Measurements from ENCODE around the gene ITGAL. TPM values are rescaled to one million over a fixed set of nuclear protein-coding genes. Genes with fewer than 3 reads are reported as not detected.

The ITGAL gene
- total RNA-seq, 2 donors from 2014 or later = not detected

DNA sequence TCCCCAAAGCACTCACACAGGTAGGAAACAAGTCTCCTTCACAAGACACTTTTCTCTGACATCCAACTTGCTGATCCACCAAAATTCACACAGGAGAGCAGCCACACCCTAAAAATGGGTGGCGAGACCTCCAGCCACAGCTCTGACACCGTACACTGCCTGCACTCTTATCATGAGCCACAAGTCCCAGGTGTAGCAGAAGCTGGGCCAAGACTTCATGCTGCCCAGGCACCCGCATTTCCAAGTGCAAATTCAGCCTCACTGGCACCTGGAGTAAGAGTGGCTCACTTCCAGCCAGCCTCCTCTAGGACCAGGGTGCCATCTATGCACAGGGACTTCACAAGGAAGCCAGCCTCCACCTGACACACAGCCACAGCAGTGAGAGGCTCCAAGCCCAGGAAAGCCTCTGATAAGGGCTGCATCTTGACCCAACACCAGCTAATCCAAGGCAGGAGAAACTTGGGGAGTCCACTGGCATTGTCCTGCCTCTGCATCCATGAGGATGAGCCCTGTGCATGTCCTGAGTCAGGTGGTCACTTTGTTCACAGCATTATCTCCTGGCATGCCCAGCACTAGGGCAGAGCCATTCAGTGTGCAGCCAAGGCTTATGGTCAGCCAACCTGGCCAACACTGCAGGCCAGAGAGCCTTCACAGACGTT lies 56.4 kb downstream of the ITGAL start:
- Histone ChIP-seq H3K27ac (ENCODE audit: low read depth, low read length) (no peak overlapping the region), H3K4me3 (ENCODE audit: low read length) (no peak overlapping the region), H3K9me3 (ENCODE audit: control insufficient read depth, low read length) (no peaks in the 10 kb centered on the region), H3K4me1 (ENCODE audit: control insufficient read depth, insufficient read depth, low read length) (peaks cover 9% of the 10 kb centered on the region), H3K9ac (ENCODE audit: extremely low read depth, low read length, poor library complexity, severe bottlenecking) (no peak overlapping the region), H3K36me3 (ENCODE audit: control insufficient read depth, insufficient read depth, low read length) (peaks cover 25% of the 10 kb centered on the region), H3K27me3 (ENCODE audit: control insufficient read depth, insufficient read depth, low read length, poor library complexity, severe bottlenecking) (no peaks in the 10 kb centered on the region)
- WGBS, 2 experiments (ENCODE audit: insufficient coverage in 1 of 2, insufficient read length in 1 of 2) = 92 to 98% methylated on average over 4 of the region's 4 CpGs
- Mint-ChIP-seq H3K27me3 (ENCODE audit: insufficient read depth) (no peaks in the 10 kb centered on the region), H3K4me3 (no peak overlapping the region), H3K4me1 (peaks cover 23% of the 10 kb centered on the region), H3K9me3 (no peaks in the 10 kb centered on the region), H3K27ac (peak overlapping the region; percentile 44), H3K36me3 (ENCODE audit: low read depth) (peaks cover 29% of the 10 kb centered on the region)
- DNase-seq = no peak
- no peak for TF ChIP-seq CTCF (conservative IDR thresholded peaks at IDR 0.05)

- H3K9me3 ChIP-seq (ENCODE audit: control insufficient read depth, low read length) = no peaks in the 10 kb centered on the region
- TF ChIP-seq CTCF (conservative IDR thresholded peaks at IDR 0.05) = no peak
- Mint-ChIP-seq H3K9me3 (no peaks in the 10 kb centered on the region), H3K4me1 (peaks cover 28% of the 10 kb centered on the region), H3K27ac (no peak overlapping the region), H3K36me3 (ENCODE audit: low read depth) (peaks cover 23% of the 10 kb centered on the region), H3K27me3 (ENCODE audit: insufficient read depth) (no peaks in the 10 kb centered on the region), H3K4me3 (no peak overlapping the region)
- DNase-seq = no peak
- 91 to 95% methylated on average over 5 to 13 of the region's 13 CpGs for WGBS, 2 experiments (ENCODE audit: insufficient coverage in 1 of 2, insufficient read length in 1 of 2)
- H3K27me3 ChIP-seq (ENCODE audit: control insufficient read depth, insufficient read depth, low read length, poor library complexity, severe bottlenecking) = no peaks in the 10 kb centered on the region
- H3K4me1 ChIP-seq (ENCODE audit: control insufficient read depth, insufficient read depth, low read length) = peaks cover 9% of the 10 kb centered on the region
- H3K9ac ChIP-seq (ENCODE audit: extremely low read depth, low read length, poor library complexity, severe bottlenecking) = no peak overlapping the region
- H3K36me3 ChIP-seq (ENCODE audit: control insufficient read depth, insufficient read depth, low read length) = peaks cover 20% of the 10 kb centered on the region
- no peak overlapping the region for H3K27ac ChIP-seq (ENCODE audit: low read depth, low read length)
- H3K4me3 ChIP-seq (ENCODE audit: low read length) = no peak overlapping the region
Observed at GRCh38 chr16:30530163-30531037, 57.9 kb downstream of the ITGAL start.

DNA sequence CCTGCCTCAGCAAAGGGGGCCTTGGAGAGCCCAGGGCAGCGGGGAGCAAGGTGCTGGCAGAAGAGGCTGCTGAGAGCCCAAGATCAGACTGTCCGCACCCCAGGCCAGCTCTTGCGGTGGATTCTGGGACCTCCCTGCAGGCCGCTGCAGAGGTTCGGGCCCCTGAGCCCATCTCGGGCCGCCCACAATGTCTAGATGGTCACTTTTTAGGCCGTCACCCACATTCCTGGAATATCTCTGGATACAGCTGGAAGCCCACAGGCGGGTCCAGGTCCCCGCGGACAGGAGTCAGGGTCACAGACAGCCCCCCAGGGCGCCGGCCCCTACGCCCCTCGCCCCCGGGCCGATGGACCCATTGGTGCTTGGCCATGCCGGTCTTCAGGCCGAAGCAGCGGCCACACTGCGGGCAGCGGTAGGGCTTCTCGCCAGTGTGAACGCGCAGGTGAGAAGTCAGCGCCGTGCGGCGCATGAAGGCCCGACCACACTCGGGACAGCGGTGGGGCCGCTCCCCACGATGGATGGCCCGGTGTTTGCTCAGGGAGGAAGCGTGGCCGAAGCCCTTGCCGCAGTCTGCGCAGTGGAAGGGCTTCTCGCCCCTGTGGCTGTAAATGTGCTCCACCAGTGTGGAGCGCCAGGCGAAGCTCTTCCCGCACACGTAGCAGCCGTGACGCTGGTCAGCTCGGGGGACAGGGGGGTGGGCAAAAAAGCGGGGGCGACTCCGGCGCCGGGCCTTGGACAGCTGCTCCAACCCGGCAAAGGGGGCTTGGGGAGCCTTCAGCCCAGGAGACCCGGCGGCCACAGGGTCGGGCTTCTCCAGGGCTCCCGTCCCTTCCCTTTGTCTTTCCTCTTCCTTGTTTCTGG lies 60.0 kb downstream of the ITGAL start:
- no peak for TF ChIP-seq CTCF (conservative IDR thresholded peaks at IDR 0.05)
- Histone ChIP-seq H3K27ac (ENCODE audit: low read depth, low read length) (no peak overlapping the region), H3K27me3 (ENCODE audit: control insufficient read depth, insufficient read depth, low read length, poor library complexity, severe bottlenecking) (no peaks in the 10 kb centered on the region), H3K9me3 (ENCODE audit: control insufficient read depth, low read length) (no peaks in the 10 kb centered on the region), H3K4me1 (ENCODE audit: control insufficient read depth, insufficient read depth, low read length) (peaks cover 9% of the 10 kb centered on the region), H3K36me3 (ENCODE audit: control insufficient read depth, insufficient read depth, low read length) (peaks cover 20% of the 10 kb centered on the region), H3K4me3 (ENCODE audit: low read length) (no peak overlapping the region), H3K9ac (ENCODE audit: extremely low read depth, low read length, poor library complexity, severe bottlenecking) (no peak overlapping the region)
- Mint-ChIP-seq H3K4me1 (peaks cover 34% of the 10 kb centered on the region), H3K4me3 (peak overlapping the region; percentile 73), H3K9me3 (no peaks in the 10 kb centered on the region), H3K27ac (peak overlapping the region; percentile 77), H3K27me3 (ENCODE audit: insufficient read depth) (no peaks in the 10 kb centered on the region), H3K36me3 (ENCODE audit: low read depth) (peaks cover 30% of the 10 kb centered on the region)
- DNase-seq = no peak
- 95 to 98% methylated on average over 33 to 57 of the region's 57 CpGs for WGBS, 2 experiments (ENCODE audit: insufficient coverage in 1 of 2, insufficient read length in 1 of 2)
